H1 (cell line): ENCODE data around the gene TMIGD1. TPM values are rescaled to one million over a fixed set of nuclear protein-coding genes. Genes with fewer than 3 reads are reported as not detected.

Source experiments
- CEBPB ChIP-seq: IDR thresholded peaks from 2 replicates; pipeline ENCODE4 v1.6.1; 2012; ENCODE audit warnings: low read depth, low read length
- ZNF274 ChIP-seq: IDR thresholded peaks from 2 replicates; pipeline ENCODE4 v1.7.0; 2012; ENCODE audit warnings: low read length, borderline replicate concordance; ENCODE audit errors: extremely low read depth
- polyA plus RNA-seq, 7 experiments: library from polyadenylated mRNA; depleted of rRNA in 3 of 7; stranded (reverse) in 5 of 7; unstranded in 2 of 7; fragments of >200 nt in 5 of 7; fragments of 200-250 nt in 2 of 7; gene quantifications; 1 replicate in 5 of 7; 2 replicates in 1 of 7; 4 replicates in 1 of 7; pipeline versions ENCODE4 v1.2.1 to v1.2.3, GENCODE V29; 2011 to 2013; ENCODE audit warnings: missing spikeins in 2 of 7, mixed read lengths in 2 of 7
- total RNA-seq: library from RNA; stranded (reverse); fragmentation: NEBNext Ultra II Directional; extraction: Animal tissue kit (Norgen Biotek cat#: 25700); gene quantifications from 2 replicates; pipeline ENCODE4 v1.2.1, GENCODE V29; 2021

TMIGD1 gene
- total and polyA plus RNA-seq, 2 of the 8 experiments (the other 6 are each of a cell fraction or from before 2014, with no cell fraction given) = not detected

- TF ChIP-seq ZNF274 = no peak
- TF ChIP-seq CEBPB = no peak
These were observed 564 bp upstream of the TMIGD1 start (continued) for GRCh38 chr17:30334421-30334820.
